MV-4-11 (cell line): ENCODE measurements around the gene MCC.

Experiments used
- DNase-seq: peaks from one replicate; lab custom pipeline; 2025; lab: John Stamatoyannopoulos, UW

Gene MCC

GRCh38 chr5:113176196-113176595, 312.1 kb downstream of the MCC start:
- no peak for DNase-seq

- no peak for DNase-seq
Measured at GRCh38 chr5:113172231-113172826, 315.9 kb downstream of the MCC start.

DNA sequence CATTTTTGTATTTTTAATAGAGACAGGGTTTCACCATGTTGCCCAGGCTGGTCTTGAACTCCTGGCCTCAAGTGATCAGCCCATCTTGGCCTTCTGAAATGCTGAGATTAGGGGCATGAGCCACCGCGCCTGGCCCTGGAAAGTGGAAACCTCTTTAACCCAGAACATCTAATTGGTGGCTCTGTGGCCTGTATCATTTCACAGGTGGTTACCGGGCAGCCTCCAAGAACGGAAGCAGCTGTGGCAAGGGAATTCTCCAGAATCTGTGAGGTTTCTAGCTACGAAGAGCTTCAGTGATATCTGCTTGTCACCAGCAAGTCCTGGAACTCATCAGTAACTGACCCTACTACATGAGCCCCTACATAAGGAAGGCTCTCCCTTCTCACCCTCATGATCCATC, 316.7 kb downstream of the MCC start:
- no peak for DNase-seq

- DNase-seq = no peak
Measured at GRCh38 chr5:113170707-113171106, 317.5 kb downstream of the MCC start.

GRCh38 chr5:113169720-113170119, 318.5 kb downstream of the MCC start:
- DNase-seq = peak; percentile 17

GRCh38 chr5:113167985-113168384, 320.3 kb downstream of the MCC start:
- no peak for DNase-seq

- DNase-seq = no peak
Measured at GRCh38 chr5:113166852-113167366, 321.3 kb downstream of the MCC start.

GRCh38 chr5:113166261-113166660, 322.0 kb downstream of the MCC start:
- DNase-seq = no peak

- no peak for DNase-seq
Measured at GRCh38 chr5:113164021-113164420, 324.2 kb downstream of the MCC start.

- no peak for DNase-seq
Measured at GRCh38 chr5:113163328-113163727, 324.9 kb downstream of the MCC start.

DNA sequence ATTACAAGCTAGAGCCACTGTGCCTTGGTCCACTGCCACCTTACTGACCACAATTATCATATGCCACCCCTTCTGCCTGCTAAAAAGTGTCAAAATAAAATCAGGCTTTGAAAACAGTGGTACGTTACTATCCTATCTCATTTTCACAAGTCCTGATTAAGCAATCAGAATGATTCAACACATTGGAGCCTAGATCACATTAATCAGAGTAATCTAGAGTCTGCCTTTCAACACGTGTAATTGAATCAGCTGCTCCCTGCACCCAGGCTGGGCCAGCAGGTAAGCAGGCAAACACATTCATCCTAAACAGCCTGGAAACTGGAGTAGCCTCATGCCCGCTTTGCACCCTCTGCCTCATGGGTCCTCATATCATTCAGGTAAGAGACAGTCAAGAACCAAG, 325.5 kb downstream of the MCC start:
- no peak for DNase-seq

DNA sequence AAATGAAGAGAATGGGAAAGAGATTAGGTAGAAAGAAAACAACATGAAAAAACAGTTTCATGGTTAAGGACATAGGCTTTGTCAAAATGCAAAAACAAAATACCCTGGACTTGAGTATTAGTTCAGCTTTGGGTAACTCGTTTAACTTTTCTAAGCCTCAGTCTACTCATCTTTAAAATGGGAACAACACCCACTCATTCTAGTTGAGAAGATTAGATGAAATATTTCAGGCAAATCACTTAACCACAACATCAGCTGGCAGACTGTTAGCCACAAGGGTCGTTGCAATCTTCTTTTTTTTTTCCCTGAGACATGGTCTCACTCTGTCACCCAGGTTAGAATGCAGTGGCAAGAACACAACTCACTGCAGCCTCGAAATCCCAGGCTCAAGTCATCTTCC, 326.0 kb downstream of the MCC start:
- DNase-seq = no peak

GRCh38 chr5:113161806-113162205, 326.4 kb downstream of the MCC start:
- DNase-seq = no peak

GRCh38 chr5:113157886-113158285, 330.4 kb downstream of the MCC start:
- no peak for DNase-seq

GRCh38 chr5:113156271-113156877, 331.9 kb downstream of the MCC start:
- no peak for DNase-seq

GRCh38 chr5:113153512-113154097, 334.6 kb downstream of the MCC start:
- DNase-seq = no peak

DNA sequence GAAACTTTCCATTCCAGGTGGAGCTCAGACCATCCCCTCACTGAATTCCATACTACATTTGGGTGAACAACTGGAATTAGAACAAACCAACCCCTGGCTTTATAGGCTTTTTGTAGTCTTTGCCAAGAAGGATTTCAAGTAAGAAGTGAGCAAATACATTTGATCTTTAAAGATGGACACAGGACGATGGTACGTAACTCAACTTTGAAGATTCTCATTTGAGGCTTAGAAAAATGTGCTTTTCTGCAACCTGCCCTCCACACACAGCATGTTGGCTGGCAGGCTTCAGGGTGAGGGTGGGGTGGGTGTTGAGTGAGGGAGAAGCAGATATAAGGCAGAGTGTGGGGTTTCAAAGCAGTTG, 335.9 kb downstream of the MCC start:
- DNase-seq = no peak

- DNase-seq = no peak
Measured at GRCh38 chr5:113151641-113152379, 336.4 kb downstream of the MCC start.

DNA sequence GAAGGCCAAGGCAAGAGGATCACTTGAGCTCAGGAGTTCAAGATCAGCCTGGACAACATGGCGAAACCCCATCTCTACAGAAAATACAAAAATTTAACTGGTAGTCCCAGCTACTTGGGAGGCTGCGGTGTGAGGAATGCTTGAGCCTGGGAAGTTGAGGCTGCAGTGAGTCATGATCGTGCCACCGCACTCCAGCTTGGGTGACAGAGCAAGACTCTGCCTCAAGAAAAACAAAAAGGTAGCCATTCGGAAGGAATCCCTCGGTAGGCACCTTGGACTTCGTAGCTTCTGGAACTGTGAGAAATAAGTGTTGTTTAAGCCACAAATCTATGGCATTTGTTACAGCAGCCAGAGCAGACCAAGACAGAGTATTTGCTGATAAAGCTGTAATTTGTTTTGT, 337.4 kb downstream of the MCC start:
- no peak for DNase-seq

- no peak for DNase-seq
Measured at GRCh38 chr5:113150221-113150620, 338.0 kb downstream of the MCC start.

DNA sequence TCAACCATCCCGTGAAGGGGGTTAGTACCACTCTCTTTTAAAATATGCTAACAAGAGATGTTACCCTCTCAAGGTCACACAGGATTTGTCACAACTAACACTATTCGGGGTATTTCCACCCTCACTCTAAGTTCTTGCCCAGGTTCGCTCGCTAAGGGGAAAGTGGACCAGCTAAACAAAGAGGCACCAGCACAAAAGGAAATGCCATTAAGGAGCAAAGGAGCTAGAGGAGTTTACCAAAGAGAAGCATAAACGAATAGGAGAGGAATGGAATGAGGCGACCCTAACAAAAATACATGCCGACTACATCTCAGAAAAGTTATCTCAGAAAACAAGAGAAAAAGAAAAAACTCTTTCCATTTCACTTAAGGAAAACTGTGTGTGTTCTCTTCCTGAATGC, 340.7 kb downstream of the MCC start:
- no peak for DNase-seq

- no peak for DNase-seq
Measured at GRCh38 chr5:113147101-113147508, 341.1 kb downstream of the MCC start.
